HG03280 (cell line): ENCODE data around the gene PWP2.
"Not testable (repeated sequence)": the region's sequence is repeated elsewhere in the genome, so short reads cannot be mapped to it uniquely, and the experiment has no call there.

Source experiments
- ATAC-seq: cut with Tn5 transposase; IDR thresholded peaks from one replicate; pipeline ENCODE4 v1.9.1; 2021; ENCODE audit warnings: mild to moderate bottlenecking, moderate library complexity; ENCODE audit not compliant: unreplicated experiment

PWP2 gene

GRCh38 chr21:44159349-44160297, 52.4 kb downstream of the PWP2 start:
- ATAC-seq: not testable (repeated sequence)

- not testable (repeated sequence) for ATAC-seq
These were observed 53.1 kb downstream of the PWP2 start for GRCh38 chr21:44160298-44160672.

DNA sequence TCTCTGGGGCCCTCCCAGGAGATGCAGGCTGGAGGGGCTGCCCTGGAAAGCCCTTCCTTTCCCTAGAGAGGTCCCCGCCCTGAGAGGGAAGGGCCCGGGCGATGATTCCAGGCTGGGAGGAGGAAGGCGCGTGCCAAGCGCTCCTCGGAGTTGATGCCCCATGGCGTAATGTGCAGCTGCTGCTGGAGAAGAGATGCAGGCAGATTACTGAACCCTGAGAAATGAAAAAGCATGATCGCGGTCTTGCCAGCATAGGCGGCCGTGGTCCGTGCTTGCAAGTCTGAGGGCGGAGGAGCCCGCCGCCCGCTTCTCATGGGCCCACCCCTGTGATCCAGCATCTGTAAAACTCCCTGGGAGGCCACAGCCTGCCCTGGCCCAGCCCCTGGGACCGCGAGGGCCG, 53.6 kb downstream of the PWP2 start:
- ATAC-seq: not testable (repeated sequence)

GRCh38 chr21:44163167-44163653, 56.0 kb downstream of the PWP2 start:
- not testable (repeated sequence) for ATAC-seq

GRCh38 chr21:44165933-44166332, 58.7 kb downstream of the PWP2 start:
- ATAC-seq: not testable (repeated sequence)

DNA sequence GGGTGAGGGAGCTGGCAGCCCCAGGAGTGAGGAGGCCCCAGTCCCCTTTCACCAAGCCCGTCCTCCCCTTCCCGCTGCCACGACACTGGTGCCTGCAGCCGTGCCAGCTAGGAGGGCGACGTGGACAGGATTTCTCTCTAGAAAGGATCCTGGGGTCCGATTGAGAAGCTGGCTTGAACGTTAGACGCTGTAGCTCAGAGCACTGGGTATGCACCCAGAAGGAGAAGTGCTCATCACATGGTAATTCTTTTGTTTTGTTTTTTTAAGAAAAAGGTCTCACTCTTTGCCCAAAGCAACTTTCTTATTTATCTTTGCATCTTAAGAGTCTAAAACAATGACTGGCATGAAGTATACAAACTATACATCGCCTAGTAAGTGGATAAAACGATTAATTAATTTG, 60.3 kb downstream of the PWP2 start:
- not testable (repeated sequence) for ATAC-seq

- not testable (repeated sequence) for ATAC-seq
These were observed 63.1 kb downstream of the PWP2 start for GRCh38 chr21:44170326-44170725.

DNA sequence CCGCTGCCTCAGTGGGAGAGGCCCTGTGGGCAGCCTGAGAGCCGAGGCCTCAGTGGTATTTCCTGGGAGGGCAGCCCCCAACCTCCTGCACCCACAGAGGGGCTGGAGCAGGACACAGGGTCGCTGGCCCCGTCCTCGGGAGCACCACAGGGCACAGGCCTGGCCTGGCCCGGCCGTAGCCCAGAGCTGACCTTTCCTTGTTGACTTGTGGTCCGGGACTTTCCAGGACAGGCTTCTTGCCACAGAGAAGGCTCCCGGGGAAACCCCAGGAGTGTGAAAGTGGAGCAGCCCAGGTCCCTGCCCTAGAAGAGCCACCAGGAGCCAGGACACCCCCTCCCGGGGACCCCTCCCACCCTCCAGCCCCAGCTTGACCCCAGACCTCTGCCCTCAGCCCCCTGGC, 63.7 kb downstream of the PWP2 start:
- not testable (repeated sequence) for ATAC-seq

DNA sequence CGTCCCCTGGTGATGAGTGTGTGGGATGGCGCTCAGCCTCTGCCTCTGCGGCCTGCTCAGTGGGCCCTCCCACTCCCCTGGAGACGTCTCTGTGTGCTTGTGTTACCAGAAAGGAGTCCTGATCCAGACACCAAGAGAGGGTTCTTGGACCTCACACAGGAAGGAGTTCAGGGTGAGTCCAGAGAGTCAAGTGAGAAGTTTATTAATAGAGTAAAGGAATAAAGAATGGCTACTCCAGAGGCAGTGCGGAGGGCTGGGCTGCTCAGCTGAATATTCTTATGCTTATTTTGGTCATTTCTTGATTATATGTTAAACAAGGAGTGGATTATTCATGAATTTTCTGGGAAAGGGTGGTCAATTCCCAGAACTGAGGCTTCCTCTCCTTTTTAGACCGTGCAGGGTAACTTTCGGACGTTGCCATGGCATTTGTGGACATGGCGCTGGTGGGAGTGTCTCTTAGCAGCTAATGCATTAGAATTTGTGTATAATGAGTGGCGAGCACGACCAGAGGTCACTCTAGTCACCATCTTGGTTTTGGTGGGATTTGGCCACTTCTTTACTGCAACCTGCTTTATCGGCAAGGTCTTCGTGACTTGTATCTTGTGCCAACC, 64.9 kb downstream of the PWP2 start:
- not testable (repeated sequence) for ATAC-seq

- not testable (repeated sequence) for ATAC-seq
These were observed 65.5 kb downstream of the PWP2 start for GRCh38 chr21:44172741-44173140.

GRCh38 chr21:44175189-44175588, 68.0 kb downstream of the PWP2 start:
- peak; percentile 71 for ATAC-seq

DNA sequence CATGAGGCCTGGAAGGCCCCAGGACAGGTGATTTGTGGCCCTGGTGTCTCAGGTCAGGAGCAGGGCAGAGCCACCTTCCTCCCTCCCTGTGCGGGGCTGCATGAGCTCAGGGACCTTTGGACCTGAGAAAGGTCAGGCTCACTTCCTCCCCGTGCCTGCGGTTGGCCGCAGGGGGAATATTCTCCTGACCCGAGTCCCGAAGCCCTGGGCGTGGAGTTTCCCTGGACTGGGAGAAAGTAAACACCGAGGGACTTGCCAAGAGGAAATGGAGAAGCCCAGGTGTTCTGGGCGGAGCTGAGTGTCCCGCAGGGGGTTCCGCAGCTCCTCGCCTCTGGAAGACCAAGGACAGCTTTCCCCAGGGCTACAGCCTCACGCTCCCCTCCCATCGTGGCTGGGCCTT, 68.9 kb downstream of the PWP2 start:
- ATAC-seq: not testable (repeated sequence)
